ENCODE measurements around the gene POLDIP3. TPM values are rescaled to one million over a fixed set of nuclear protein-coding genes. Genes with fewer than 3 reads are reported as not detected.

The POLDIP3 gene
- total and polyA plus RNA-seq, 2 donors (not counting 3 experiments of a cell fraction or from before 2014, with no cell fraction given) = 29.3 to 60.4 TPM

DNA sequence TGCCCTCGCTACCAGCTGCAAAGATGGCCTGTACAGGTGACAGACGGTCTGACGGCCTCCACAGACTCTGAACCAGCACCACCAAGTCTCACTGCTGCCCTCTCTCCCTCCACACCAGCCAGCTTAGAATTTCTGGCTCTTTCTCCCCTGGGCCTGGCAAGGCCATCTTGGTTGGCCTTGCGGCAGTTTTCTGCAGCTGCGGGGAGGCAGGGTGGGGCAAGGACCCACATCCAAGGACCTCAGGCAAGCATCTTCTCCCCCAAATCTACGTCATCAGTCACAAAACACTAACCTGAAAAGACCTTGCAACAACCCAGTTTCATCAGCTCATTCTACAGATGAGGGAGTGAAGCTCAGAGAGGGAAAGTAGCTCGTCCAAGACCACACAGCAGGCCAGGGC lies 11.7 kb upstream of the POLDIP3 start:
- no peak overlapping the region for H3K4me3 ChIP-seq (replicated peaks in 1 of 3; ENCODE audit: insufficient read depth in 1 of 3, low read depth in 1 of 3, low read length in 3 of 3)
- H2AFZ ChIP-seq (ENCODE audit: low read depth, low read length) = no peak overlapping the region
- no TSS peak for BruUV-seq (replicated peaks)
- TF ChIP-seq FOS (IDR thresholded peaks at IDR 0.05; ENCODE audit: borderline replicate concordance, insufficient read depth, low read length) = no peak
- no peak for TF ChIP-seq MYC (IDR thresholded peaks at IDR 0.05; ENCODE audit: low read depth, low read length)
- TF ChIP-seq, protein P1, sequence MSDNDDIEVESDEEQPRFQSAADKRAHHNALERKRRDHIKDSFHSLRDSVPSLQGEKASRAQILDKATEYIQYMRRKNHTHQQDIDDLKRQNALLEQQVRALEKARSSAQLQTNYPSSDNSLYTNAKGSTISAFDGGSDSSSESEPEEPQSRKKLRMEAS (IDR thresholded peaks at IDR 0.05; ENCODE audit: insufficient read depth, insufficient read length) = no peak
- no peak for TF ChIP-seq GATA2 (IDR thresholded peaks at IDR 0.05; ENCODE audit: insufficient read depth, insufficient read length, low read depth, low read length)
- no peak for TF ChIP-seq JUN (IDR thresholded peaks at IDR 0.05; ENCODE audit: borderline replicate concordance, insufficient read depth, insufficient read length, low read depth)
- no peak for TF ChIP-seq POLR2AphosphoS5 (IDR thresholded peaks at IDR 0.05; ENCODE audit: insufficient read depth, low read depth, low read length)
- no peak for TF ChIP-seq EZH2 (IDR thresholded peaks at IDR 0.05; ENCODE audit: borderline replicate concordance, low read depth, low read length, severe bottlenecking)
- TF ChIP-seq, protein P2, sequence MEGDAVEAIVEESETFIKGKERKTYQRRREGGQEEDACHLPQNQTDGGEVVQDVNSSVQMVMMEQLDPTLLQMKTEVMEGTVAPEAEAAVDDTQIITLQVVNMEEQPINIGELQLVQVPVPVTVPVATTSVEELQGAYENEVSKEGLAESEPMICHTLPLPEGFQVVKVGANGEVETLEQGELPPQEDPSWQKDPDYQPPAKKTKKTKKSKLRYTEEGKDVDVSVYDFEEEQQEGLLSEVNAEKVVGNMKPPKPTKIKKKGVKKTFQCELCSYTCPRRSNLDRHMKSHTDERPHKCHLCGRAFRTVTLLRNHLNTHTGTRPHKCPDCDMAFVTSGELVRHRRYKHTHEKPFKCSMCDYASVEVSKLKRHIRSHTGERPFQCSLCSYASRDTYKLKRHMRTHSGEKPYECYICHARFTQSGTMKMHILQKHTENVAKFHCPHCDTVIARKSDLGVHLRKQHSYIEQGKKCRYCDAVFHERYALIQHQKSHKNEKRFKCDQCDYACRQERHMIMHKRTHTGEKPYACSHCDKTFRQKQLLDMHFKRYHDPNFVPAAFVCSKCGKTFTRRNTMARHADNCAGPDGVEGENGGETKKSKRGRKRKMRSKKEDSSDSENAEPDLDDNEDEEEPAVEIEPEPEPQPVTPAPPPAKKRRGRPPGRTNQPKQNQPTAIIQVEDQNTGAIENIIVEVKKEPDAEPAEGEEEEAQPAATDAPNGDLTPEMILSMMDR (IDR thresholded peaks at IDR 0.05; ENCODE audit: extremely low read depth in 1 of 2, insufficient read depth in 1 of 2, low read depth in 1 of 2, low read length in 2 of 2) = no peak
- TF ChIP-seq POLR2A (IDR thresholded peaks at IDR 0.05; ENCODE audit: low read depth, low read length) = no peak
- intact Hi-C loops (cut with micrococcal nuclease) = no loop called here
- no peaks in the 10 kb centered on the region for H3K9me1 ChIP-seq (replicated peaks; ENCODE audit: control insufficient read depth, extremely low read depth, insufficient read depth, low read length)
- POLR2A ChIA-PET = no interaction called here
- CTCF ChIA-PET = interaction anchor here (0.9 to 1.0 kb wide), 2 partner anchors 193 to 464 kb away, joined by 3 to 4 read pairs; no protein-coding TSS in a partner anchor
- no peak for FAIRE-seq
- no peaks in the 10 kb centered on the region for H3K79me2 ChIP-seq (ENCODE audit: control insufficient read depth, insufficient read depth, low read length)
- no peaks in the 10 kb centered on the region for H3K9me3 ChIP-seq (replicated peaks; ENCODE audit: control insufficient read depth, insufficient read depth, low read length)
- H4K20me1 ChIP-seq (replicated peaks; ENCODE audit: control insufficient read depth, extremely low read depth, insufficient read depth, low read length) = no peaks in the 10 kb centered on the region
- H3K27ac ChIP-seq (ENCODE audit: insufficient read depth, low read depth, low read length) = no peak overlapping the region
- DNase-seq (ENCODE audit: low read depth, low spot score) = no peak
- no peaks in the 10 kb centered on the region for H3K27me3 ChIP-seq (ENCODE audit: control insufficient read depth in 2 of 2, insufficient read depth in 2 of 2, low read length in 2 of 2)
- H3K4me2 ChIP-seq (ENCODE audit: insufficient read depth, low read length) = no peak overlapping the region
- H3K36me3 ChIP-seq (ENCODE audit: control insufficient read depth in 2 of 2, extremely low read depth in 1 of 2, insufficient read depth in 2 of 2, low read length in 2 of 2) = peaks cover 13 to 55% of the 10 kb centered on the region in 2 experiments
- H3K4me1 ChIP-seq (ENCODE audit: control insufficient read depth, extremely low read depth, insufficient read depth, low read length) = no peaks in the 10 kb centered on the region
- H3K9ac ChIP-seq (replicated peaks; ENCODE audit: extremely low read depth, insufficient read depth, low read length) = no peak overlapping the region
- dilution Hi-C loops (cut with MboI; ENCODE audit: extremely low pct_ligation_motif_present, low sequenced_read_pairs) = no loop called here
